Heart left ventricle (tissue), 16 donors: Measurements from ENCODE around the gene KDM3B. TPM values are rescaled to one million over a fixed set of nuclear protein-coding genes. Genes with fewer than 3 reads are reported as not detected.

Experiments used
- ATAC-seq, 4 donors: fragments of 200-7000 bp; cut with Tn5 transposase; one replicate each; pipeline ENCODE4 v1.9.1; 2020 to 2022; ENCODE audit warnings: moderate library complexity in 4 of 4, mild to moderate bottlenecking in 3 of 4, moderate number of reproducible peaks in 1 of 4
- DNase-seq, 5 donors: peaks; one replicate each; pipeline ENCODE4 v3.0.0-alpha.2; 2020
- H3K27ac ChIP-seq, 12 donors: fragments of 200-600 bp; sonication (generic) in 4 of 12; one replicate each; pipeline versions ENCODE4 v1.5.0 to v1.8.0; 2016 to 2022; ENCODE audit warnings: mild to moderate bottlenecking in 2 of 12
- H3K27me3 ChIP-seq, 9 donors: fragments of 200-600 bp; sonication (generic) in 2 of 9; one replicate each; pipeline versions ENCODE4 v1.5.1 to v1.8.0; 2016 to 2022; ENCODE audit warnings: mild to moderate bottlenecking in 3 of 9
- H3K36me3 ChIP-seq, 9 donors: fragments of 200-600 bp; sonication (generic) in 2 of 9; one replicate each; pipeline versions ENCODE4 v1.5.0 to v1.8.0; 2018 to 2022; ENCODE audit warnings: mild to moderate bottlenecking in 2 of 9
- H3K4me1 ChIP-seq, 12 donors: fragments of 200-600 bp; sonication (generic) in 4 of 12; one replicate each; pipeline versions ENCODE4 v1.5.0 to v1.8.0; 2016 to 2022; ENCODE audit warnings: mild to moderate bottlenecking in 3 of 12
- H3K4me3 ChIP-seq, 12 donors: fragments of 200-600 bp; sonication (generic) in 4 of 12; one replicate each; pipeline versions ENCODE4 v1.5.0 to v1.8.0; 2017 to 2022; ENCODE audit warnings: mild to moderate bottlenecking in 9 of 12, moderate library complexity in 4 of 12
- H3K9me3 ChIP-seq, 12 donors: fragments of 200-600 bp; sonication (generic) in 4 of 12; one replicate each; pipeline versions ENCODE4 v1.5.0 to v1.8.0; 2016 to 2022; ENCODE audit warnings: mild to moderate bottlenecking in 1 of 12
- POLR2A ChIP-seq, 2 donors: fragments of 450-650 bp; IDR thresholded peaks; one replicate each; pipeline ENCODE4 v1.6.1; 2017; ENCODE audit warnings: antibody characterized with exemption in 2 of 2, mild to moderate bottlenecking in 2 of 2, moderate library complexity in 2 of 2
- WGBS, 4 donors: extraction: QIAGEN DNeasy Blood & Tissue Kit in 2 of 4; methylation state at CpG; one replicate each; pipeline versions ENCODE4 v1.1.5 to v1.1.7; 2013 to 2018; 5-methylcytosine and 5-hydroxymethylcytosine counted together
- intact Hi-C, 10 donors: fragments of 100-400 bp; cut with DNase I; formaldehyde crosslinking; loops; one replicate each; pipeline versions ENCODE4 v1.11.1 to v1.14.2; 2022
- polyA plus RNA-seq, 2 donors: library from polyadenylated mRNA; stranded (reverse); fragments of 200-250 nt; gene quantifications; one replicate each; pipeline ENCODE4 v1.2.3, GENCODE V29; 2013
- total RNA-seq, 9 donors: library from RNA; depleted of rRNA in 2 of 9; stranded (reverse); fragments of >200 nt in 2 of 9; fragmentation: NEBNext Ultra II Directional in 3 of 9; extraction: Animal tissue kit (Norgen Biotek cat#: 25700) in 3 of 9; gene quantifications; one replicate each; pipeline versions ENCODE4 v1.1.0 to v1.2.4, GENCODE V29; 2016 to 2023
- TF ChIP-seq, protein P1 (sequence below), 12 donors: fragments of 200-600 bp; sonication (generic) in 4 of 12; IDR thresholded peaks; one replicate each; pipeline versions ENCODE4 v1.5.0 to v1.8.0; 2018 to 2022; ENCODE audit warnings: antibody characterized with exemption in 12 of 12, mild to moderate bottlenecking in 5 of 12
- donor health status: ischemic (EF 13 %, LVEDD 7.1; RV severe dilation, severe dysfunction).
- donor health status: healthy with polysubstance abuse.
- donor health status: DM: no; HTN: yes; CAD: no.
- donor health status: DM: no; HTN: no; CAD: no.
- donor health status: ischemic (EF 25% LVEDD 6.9; RV normal size, moderate dysfunction).
- donor health status: ischemic (EF 25% LVEDD 5.7; RV mildly dilated, moderate dysfunction).
- donor health status: healthy.
- donor health status: DM: yes; HTN: yes; CAD: no.
- donor health status: ischemic (EF 35%, LVEDD 5.7; RV mildly dilated, moderate dysfunction).
- donor health status: nonischemic (EF 11% LVEDD 7.7; RV severe dilation, severe dysfunction).
- donor health status: DM: yes; HTN: yes; CAD: no.
- donor health status: PGD.
- donor health status: ischemic (EF 29% LVEDD 5.4; RV normal size, mild dysfunction).
- donor health status: nonischemic (EF 23%, LVEDD 6.1; RV moderate dilation, normal function).

Gene KDM3B
- total and polyA plus RNA-seq, 11 donors = 17.0 to 65.1 (median 44.8) TPM

DNA sequence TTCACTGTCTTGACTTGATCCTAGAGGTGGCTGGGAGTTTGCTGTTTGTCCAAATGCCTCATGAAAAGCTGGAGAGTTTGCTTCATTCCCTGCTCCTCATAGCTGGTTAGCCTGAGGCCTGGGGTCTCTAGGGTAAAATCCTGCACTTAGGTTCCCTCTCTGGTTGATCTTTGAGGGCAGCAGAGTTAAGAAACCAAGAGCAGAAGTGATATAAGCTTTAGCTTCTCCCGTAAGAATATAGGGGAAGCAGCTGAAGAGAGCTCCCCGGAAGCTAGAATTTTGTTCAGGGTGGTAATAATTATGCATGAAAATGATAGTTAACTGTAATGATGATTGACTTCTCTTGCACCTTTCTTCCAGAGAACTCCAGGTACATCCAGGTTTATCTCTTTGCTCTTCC, 13.0 kb upstream of the KDM3B start:
- no peak for DNase-seq
- peak overlapping the region in 9 of 12 donors; percentile 82 to 98 (median 95) for H3K27ac ChIP-seq
- H3K36me3 ChIP-seq = peaks cover 0 to 37% (median 31%) of the 10 kb centered on the region in 9 donors
- 42 to 48% (median 45%) methylated on average over 2 of the region's 2 CpGs for WGBS, 4 donors
- H3K27me3 ChIP-seq = no peaks in the 10 kb centered on the region
- peak overlapping the region in 11 of 12 donors; percentile 65 to 99 (median 87) for H3K4me3 ChIP-seq
- ATAC-seq = no peak
- TF ChIP-seq, protein P1, sequence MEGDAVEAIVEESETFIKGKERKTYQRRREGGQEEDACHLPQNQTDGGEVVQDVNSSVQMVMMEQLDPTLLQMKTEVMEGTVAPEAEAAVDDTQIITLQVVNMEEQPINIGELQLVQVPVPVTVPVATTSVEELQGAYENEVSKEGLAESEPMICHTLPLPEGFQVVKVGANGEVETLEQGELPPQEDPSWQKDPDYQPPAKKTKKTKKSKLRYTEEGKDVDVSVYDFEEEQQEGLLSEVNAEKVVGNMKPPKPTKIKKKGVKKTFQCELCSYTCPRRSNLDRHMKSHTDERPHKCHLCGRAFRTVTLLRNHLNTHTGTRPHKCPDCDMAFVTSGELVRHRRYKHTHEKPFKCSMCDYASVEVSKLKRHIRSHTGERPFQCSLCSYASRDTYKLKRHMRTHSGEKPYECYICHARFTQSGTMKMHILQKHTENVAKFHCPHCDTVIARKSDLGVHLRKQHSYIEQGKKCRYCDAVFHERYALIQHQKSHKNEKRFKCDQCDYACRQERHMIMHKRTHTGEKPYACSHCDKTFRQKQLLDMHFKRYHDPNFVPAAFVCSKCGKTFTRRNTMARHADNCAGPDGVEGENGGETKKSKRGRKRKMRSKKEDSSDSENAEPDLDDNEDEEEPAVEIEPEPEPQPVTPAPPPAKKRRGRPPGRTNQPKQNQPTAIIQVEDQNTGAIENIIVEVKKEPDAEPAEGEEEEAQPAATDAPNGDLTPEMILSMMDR (IDR thresholded peaks at IDR 0.05) = no peak
- no peak for TF ChIP-seq POLR2A (IDR thresholded peaks at IDR 0.05)
- no peaks in the 10 kb centered on the region for H3K9me3 ChIP-seq
- intact Hi-C loops = loop anchor here in 1 of 10 donors (10.0 kb wide), 1 partner anchor 205 kb away; the partner anchor contains the start of gene ETF1
- peaks cover 0 to 34% (median 22%) of the 10 kb centered on the region in 12 donors for H3K4me1 ChIP-seq

- no peaks in the 10 kb centered on the region for H3K9me3 ChIP-seq
- no peaks in the 10 kb centered on the region for H3K27me3 ChIP-seq
- H3K4me1 ChIP-seq = peaks cover 0 to 34% (median 22%) of the 10 kb centered on the region in 12 donors
- ATAC-seq = no peak
- WGBS, 4 donors = 89 to 93% (median 92%) methylated on average over 3 of the region's 3 CpGs
- TF ChIP-seq, protein P1 (IDR thresholded peaks at IDR 0.05) = no peak
- no peak for TF ChIP-seq POLR2A (IDR thresholded peaks at IDR 0.05)
- no peak for DNase-seq
- peak overlapping the region in 2 of 12 donors; percentile 93 to 97 for H3K27ac ChIP-seq
- H3K36me3 ChIP-seq = peaks cover 0 to 42% (median 36%) of the 10 kb centered on the region in 9 donors
- peak overlapping the region in 4 of 12 donors; percentile 78 to 95 (median 85) for H3K4me3 ChIP-seq
- intact Hi-C loops = no loop called here
Measured at GRCh38 chr5:138340008-138340407, 12.5 kb upstream of the KDM3B start.

DNA sequence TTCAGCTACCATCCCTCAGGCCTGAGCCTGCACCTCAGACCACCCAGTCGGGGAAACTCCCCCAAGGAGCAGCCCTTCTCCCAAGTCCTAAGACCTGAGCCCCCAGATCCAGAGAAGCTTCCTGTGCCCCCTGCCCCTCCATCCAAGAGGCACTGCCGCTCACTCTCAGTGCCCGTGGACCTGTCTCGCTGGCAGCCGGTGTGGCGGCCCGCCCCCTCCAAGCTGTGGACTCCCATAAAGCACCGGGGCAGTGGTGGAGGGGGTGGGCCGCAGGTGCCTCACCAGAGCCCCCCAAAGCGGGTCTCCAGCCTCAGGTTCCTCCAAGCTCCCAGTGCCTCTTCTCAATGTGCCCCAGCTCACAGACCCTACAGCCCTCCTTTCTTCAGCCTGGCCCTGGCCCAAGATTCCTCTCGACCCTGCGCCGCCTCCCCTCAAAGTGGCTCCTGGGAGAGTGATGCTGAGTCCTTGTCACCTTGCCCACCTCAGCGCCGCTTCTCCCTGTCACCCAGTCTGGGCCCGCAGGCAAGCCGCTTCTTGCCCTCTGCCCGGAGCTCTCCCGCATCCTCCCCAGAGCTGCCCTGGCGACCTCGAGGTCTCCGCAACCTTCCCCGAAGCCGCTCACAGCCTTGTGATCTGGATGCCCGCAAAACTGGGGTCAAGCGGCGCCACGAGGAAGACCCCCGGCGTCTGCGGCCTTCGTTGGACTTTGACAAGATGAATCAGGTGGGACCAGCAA, 7.4 kb upstream of the KDM3B start:
- no peak for TF ChIP-seq POLR2A (IDR thresholded peaks at IDR 0.05)
- TF ChIP-seq, protein P1 (IDR thresholded peaks at IDR 0.05) = no peak
- intact Hi-C loops = no loop called here
- 96 to 98% (median 97%) methylated on average over 31 to 32 of the region's 32 CpGs for WGBS, 4 donors
- Histone ChIP-seq H3K4me1 (peaks cover 0 to 20% (median 13%) of the 10 kb centered on the region in 12 donors), H3K27ac (no peak overlapping the region), H3K36me3 (peaks cover 0 to 88% (median 76%) of the 10 kb centered on the region in 9 donors), H3K9me3 (no peaks in the 10 kb centered on the region), H3K27me3 (no peaks in the 10 kb centered on the region), H3K4me3 (no peak overlapping the region)
- ATAC-seq (no peak), DNase-seq (no peak)

DNA sequence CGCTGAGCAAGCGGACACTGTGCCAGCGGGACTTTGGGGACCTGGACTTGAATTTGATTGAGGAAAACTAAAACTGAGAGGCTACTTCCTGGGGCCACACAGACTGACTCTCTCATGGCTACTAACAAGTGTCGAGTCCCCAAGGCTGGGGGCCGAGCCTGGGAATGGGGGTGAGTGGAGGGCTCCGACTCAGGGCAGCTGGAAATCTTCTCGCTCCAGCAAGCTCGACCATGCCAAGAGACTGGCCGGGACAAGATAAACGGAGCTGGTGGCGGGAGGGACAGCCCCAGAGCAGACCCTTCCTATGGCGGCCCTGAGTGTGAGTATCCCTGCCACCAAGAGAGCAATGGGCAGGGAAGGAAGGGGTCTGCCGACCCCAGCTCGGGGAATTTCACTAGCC, 5.6 kb upstream of the KDM3B start:
- TF ChIP-seq, protein P1 (IDR thresholded peaks at IDR 0.05) = no peak
- no peak for TF ChIP-seq POLR2A (IDR thresholded peaks at IDR 0.05)
- WGBS, 4 donors = 93 to 96% (median 94%) methylated on average over 14 of the region's 14 CpGs
- no peak overlapping the region for H3K4me3 ChIP-seq
- intact Hi-C loops = no loop called here
- peaks cover 0 to 28% (median 9%) of the 10 kb centered on the region in 12 donors for H3K4me1 ChIP-seq
- H3K36me3 ChIP-seq = peaks cover 0 to 76% (median 70%) of the 10 kb centered on the region in 9 donors
- no peak overlapping the region for H3K27ac ChIP-seq
- H3K9me3 ChIP-seq = peaks cover 0 to 4% (median 0%) of the 10 kb centered on the region in 12 donors
- no peaks in the 10 kb centered on the region for H3K27me3 ChIP-seq
- DNase-seq = no peak
- no peak for ATAC-seq
